ENCODE results near the gene DPP8. TPM values are rescaled to one million over a fixed set of nuclear protein-coding genes. Genes with fewer than 3 reads are reported as not detected.
A peak's percentile ranks its signal among the peaks of the same experiment; 100 is the strongest.

DPP8 gene
- total and polyA plus RNA-seq, 10 of the 15 experiments (the other 5 are each of a cell fraction or from before 2014, with no cell fraction given), result 12.0 to 30.6 (median 24.3) TPM

GRCh38 chr15:65409036-65409631, 108.4 kb downstream of the DPP8 start (continued):
- TF ChIP-seq CHD2 (IDR thresholded peaks at IDR 0.05; ENCODE audit: borderline replicate concordance, low read depth, low read length), result no peak; the same call in 1 of the 2 replicates
- no peak for TF ChIP-seq MEF2A (IDR thresholded peaks at IDR 0.05; ENCODE audit: insufficient read depth, low read depth, low read length)
- TF ChIP-seq ELK1 (IDR thresholded peaks at IDR 0.05; ENCODE audit: low read depth, low read length), result no peak
- peak; percentile 72; the same call in 1 of the 2 replicates for TF ChIP-seq CBFB (IDR thresholded peaks at IDR 0.05; ENCODE audit: low read depth)
- TF ChIP-seq ETV6 (conservative IDR thresholded peaks at IDR 0.05 in 1 of 2, IDR thresholded peaks at IDR 0.05 in 1 of 2; ENCODE audit: borderline replicate concordance in 1 of 2, low read depth in 1 of 2), result no peak
- TF ChIP-seq BCL11A (IDR thresholded peaks at IDR 0.05; ENCODE audit: low read depth, low read length), result no peak
- no peak for TF ChIP-seq ZBTB33 (IDR thresholded peaks at IDR 0.05)
- peak; percentile 94 for TF ChIP-seq IKZF2 (IDR thresholded peaks at IDR 0.05)
- TF ChIP-seq EED (IDR thresholded peaks at IDR 0.05; ENCODE audit: low read depth), result peak; percentile 91
- TF ChIP-seq ZNF217 (IDR thresholded peaks at IDR 0.05), result no peak
- TF ChIP-seq MLLT1 (IDR thresholded peaks at IDR 0.05), result no peak
- peak; percentile 95 for TF ChIP-seq RUNX3 (IDR thresholded peaks at IDR 0.05; ENCODE audit: low read length)
- 0 out of 2 replicates have a peak, but pooled peaks have one; percentile 9 for TF ChIP-seq ATF2 (IDR thresholded peaks at IDR 0.05; ENCODE audit: low read length)
- 0 out of 2 replicates have a peak, but pooled peaks have one; percentile 44 for TF ChIP-seq TCF3 (IDR thresholded peaks at IDR 0.05; ENCODE audit: borderline replicate concordance, insufficient read depth, low read depth, low read length)
